Endometrial microvascular endothelial cells (primary cell): ENCODE results near the gene KIRREL1. TPM values are rescaled to one million over a fixed set of nuclear protein-coding genes. Genes with fewer than 3 reads are reported as not detected.

Source experiments
- in situ Hi-C: cut with HindIII; loops from 2 replicates; pipeline ENCODE4 v1.10.0; 2017; ENCODE audit warnings: low sequenced_read_pairs, low pct_unique_long_range_greater_than_20kb; ENCODE audit errors: inconsistent ontology term
- total RNA-seq: library from RNA; depleted of rRNA; stranded (reverse); fragments of >200 nt; gene quantifications from one replicate; pipeline ENCODE4 v1.2.3, GENCODE V29; 2015; ENCODE audit errors: inconsistent ontology term

Gene KIRREL1
- total RNA-seq, 1 donor from 2014 or later = 41.8 TPM

DNA sequence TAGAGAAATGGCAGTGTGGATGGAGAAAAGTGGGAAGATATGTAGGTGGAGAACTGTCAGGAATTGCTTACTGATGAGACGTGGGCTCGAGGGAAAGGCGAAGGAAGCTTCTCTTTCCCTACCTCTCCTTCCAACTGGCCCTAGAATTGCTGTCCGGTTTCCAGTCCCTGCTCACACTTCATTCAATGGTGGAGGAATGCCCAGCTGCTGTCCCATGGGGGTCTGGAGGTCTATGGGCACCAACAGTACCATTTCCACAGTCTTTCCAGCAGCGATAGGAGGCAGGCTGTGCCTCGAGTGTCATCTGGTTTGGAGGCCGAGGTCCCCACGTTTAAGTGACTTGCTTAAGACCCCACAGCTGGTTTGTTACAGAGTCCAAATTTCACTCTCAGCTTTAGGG is 155.7 kb downstream of the KIRREL1 start:
- in situ Hi-C loops = no loop called here

Other genes with a start within 250 kb of the KIRREL1 start
- not detected for gene FCRL2, start 216.5 kb upstream of the KIRREL1 start, total RNA-seq
- gene FCRL1, start 173.5 kb upstream of the KIRREL1 start, total RNA-seq = not detected
- not detected for gene CD5L, start 151.8 kb upstream of the KIRREL1 start, total RNA-seq
- gene CD1D, start 187.2 kb downstream of the KIRREL1 start, total RNA-seq = not detected